HAP-1 (cell line): ENCODE measurements around the gene VWF.
A peak's percentile ranks its signal among the peaks of the same experiment; 100 is the strongest.

ENCODE experiments used
- DNase-seq, 2 experiments: peaks; one replicate each; pipeline ENCODE4 v3.0.0-alpha.2; 2016 to 2020; ENCODE audit warnings: low spot score in 2 of 2
- H3K27me3 ChIP-seq: fragments of 250-450 bp; sonication (Bioruptor Pico); 2 replicates; pipeline ENCODE4 v1.5.1; 2020; ENCODE audit warnings: low read depth, mild to moderate bottlenecking, moderate library complexity
- H3K36me3 ChIP-seq: fragments of 250-450 bp; sonication (Bioruptor Pico); replicated peaks from 2 replicates; pipeline ENCODE4 v1.5.1; 2020; ENCODE audit warnings: mild to moderate bottlenecking
- H3K4me1 ChIP-seq: fragments of 250-450 bp; sonication (Bioruptor Pico); 2 replicates; pipeline ENCODE4 v1.5.1; 2020; ENCODE audit warnings: mild to moderate bottlenecking
- H3K4me3 ChIP-seq: fragments of 250-450 bp; sonication (Bioruptor Pico); 2 replicates; pipeline ENCODE4 v1.5.1; 2020; ENCODE audit warnings: mild to moderate bottlenecking, moderate library complexity
- H3K9me3 ChIP-seq: fragments of 250-450 bp; sonication (Bioruptor Pico); 2 replicates; pipeline ENCODE4 v1.5.1; 2020; ENCODE audit warnings: mild to moderate bottlenecking, moderate library complexity
- in situ Hi-C: fragments of 300-500 bp; cut with MboI; formaldehyde crosslinking; loops from 3 replicates; pipeline ENCODE4 v1.14.3; 2020; ENCODE audit warnings: low sequenced_read_pairs, inconsistent platforms, mixed read lengths

The VWF gene

GRCh38 chr12:5969974-5970690 lies 154.3 kb downstream of the VWF start:
- in situ Hi-C loops = no loop called here
- no peak for DNase-seq
- Histone ChIP-seq H3K27me3 (no peaks in the 10 kb centered on the region), H3K4me1 (no peaks in the 10 kb centered on the region), H3K4me3 (no peak overlapping the region), H3K36me3 (no peaks in the 10 kb centered on the region), H3K9me3 (no peaks in the 10 kb centered on the region)

- Histone ChIP-seq H3K27me3 (no peaks in the 10 kb centered on the region; the same call in 1 of the 2 replicates), H3K36me3 (no peaks in the 10 kb centered on the region), H3K4me3 (no peak overlapping the region), H3K4me1 (no peaks in the 10 kb centered on the region), H3K9me3 (no peaks in the 10 kb centered on the region)
- no peak for DNase-seq
- in situ Hi-C loops = no loop called here
Measured at GRCh38 chr12:5969156-5969973, 155.1 kb downstream of the VWF start.

- in situ Hi-C loops = no loop called here
- Histone ChIP-seq H3K9me3 (no peaks in the 10 kb centered on the region), H3K27me3 (peaks cover 5% of the 10 kb centered on the region; the same call in 1 of the 2 replicates), H3K4me1 (no peaks in the 10 kb centered on the region), H3K4me3 (no peak overlapping the region), H3K36me3 (no peaks in the 10 kb centered on the region)
- DNase-seq = no peak
Measured at GRCh38 chr12:5967645-5968415, 156.6 kb downstream of the VWF start.

GRCh38 chr12:5966486-5967095 lies 157.9 kb downstream of the VWF start:
- H3K4me1 ChIP-seq = no peaks in the 10 kb centered on the region
- H3K27me3 ChIP-seq = peaks cover 5% of the 10 kb centered on the region; the same call in 1 of the 2 replicates
- H3K9me3 ChIP-seq = no peaks in the 10 kb centered on the region
- H3K36me3 ChIP-seq = no peaks in the 10 kb centered on the region
- no peak overlapping the region for H3K4me3 ChIP-seq
- no peak for DNase-seq
- in situ Hi-C loops = no loop called here

GRCh38 chr12:5965950-5966383 lies 158.5 kb downstream of the VWF start:
- Histone ChIP-seq H3K9me3 (no peaks in the 10 kb centered on the region), H3K4me1 (no peaks in the 10 kb centered on the region), H3K36me3 (no peaks in the 10 kb centered on the region), H3K4me3 (no peak overlapping the region), H3K27me3 (peaks cover 5% of the 10 kb centered on the region; the same call in 1 of the 2 replicates)
- DNase-seq = peak; percentile 25 to 76
- in situ Hi-C loops = no loop called here

GRCh38 chr12:5964913-5965900 lies 159.3 kb downstream of the VWF start:
- H3K4me3 ChIP-seq = no peak overlapping the region
- no peaks in the 10 kb centered on the region for H3K36me3 ChIP-seq
- in situ Hi-C loops = no loop called here
- no peaks in the 10 kb centered on the region for H3K4me1 ChIP-seq
- H3K27me3 ChIP-seq = peaks cover 5% of the 10 kb centered on the region; the same call in 1 of the 2 replicates
- no peak for DNase-seq
- H3K9me3 ChIP-seq = no peaks in the 10 kb centered on the region

GRCh38 chr12:5963515-5963914 lies 161.0 kb downstream of the VWF start:
- Histone ChIP-seq H3K27me3 (peaks cover 5% of the 10 kb centered on the region; the same call in 1 of the 2 replicates), H3K4me1 (no peaks in the 10 kb centered on the region), H3K9me3 (no peaks in the 10 kb centered on the region), H3K36me3 (no peaks in the 10 kb centered on the region), H3K4me3 (no peak overlapping the region)
- DNase-seq = no peak
- in situ Hi-C loops = no loop called here

GRCh38 chr12:5960783-5961182 lies 163.7 kb downstream of the VWF start:
- no peaks in the 10 kb centered on the region for H3K9me3 ChIP-seq
- peaks cover 5% of the 10 kb centered on the region; the same call in 1 of the 2 replicates for H3K27me3 ChIP-seq
- no peak overlapping the region for H3K4me3 ChIP-seq
- H3K4me1 ChIP-seq = no peaks in the 10 kb centered on the region
- in situ Hi-C loops = no loop called here
- DNase-seq = no peak
- H3K36me3 ChIP-seq = no peaks in the 10 kb centered on the region

GRCh38 chr12:5956987-5957386 lies 167.5 kb downstream of the VWF start:
- no peaks in the 10 kb centered on the region for H3K36me3 ChIP-seq
- DNase-seq = no peak
- no peaks in the 10 kb centered on the region for H3K9me3 ChIP-seq
- 0 out of 2 replicates have a peak, but pooled peaks cover 3% of the 10 kb centered on the region for H3K27me3 ChIP-seq
- in situ Hi-C loops = no loop called here
- no peaks in the 10 kb centered on the region for H3K4me1 ChIP-seq
- H3K4me3 ChIP-seq = no peak overlapping the region

GRCh38 chr12:5954661-5955060 lies 169.8 kb downstream of the VWF start:
- Histone ChIP-seq H3K9me3 (no peaks in the 10 kb centered on the region), H3K36me3 (no peaks in the 10 kb centered on the region), H3K4me3 (no peak overlapping the region), H3K4me1 (no peaks in the 10 kb centered on the region), H3K27me3 (0 out of 2 replicates have a peak, but pooled peaks cover 3% of the 10 kb centered on the region)
- DNase-seq = no peak
- in situ Hi-C loops = no loop called here

- H3K9me3 ChIP-seq = no peaks in the 10 kb centered on the region
- DNase-seq = no peak
- no peaks in the 10 kb centered on the region for H3K36me3 ChIP-seq
- no peak overlapping the region for H3K4me3 ChIP-seq
- H3K4me1 ChIP-seq = no peaks in the 10 kb centered on the region
- H3K27me3 ChIP-seq = 0 out of 2 replicates have a peak, but pooled peaks cover 3% of the 10 kb centered on the region
- in situ Hi-C loops = no loop called here
Measured at GRCh38 chr12:5953835-5954586, 170.5 kb downstream of the VWF start.

- 0 out of 2 replicates have a peak, but pooled peaks cover 3% of the 10 kb centered on the region for H3K27me3 ChIP-seq
Measured at GRCh38 chr12:5952031-5952430, 172.4 kb downstream of the VWF start.

More at GRCh38 chr12:5952031-5952430, 172.4 kb downstream of the VWF start:
- H3K36me3 ChIP-seq = no peaks in the 10 kb centered on the region
- H3K4me3 ChIP-seq = no peak overlapping the region
- in situ Hi-C loops = no loop called here
- no peaks in the 10 kb centered on the region for H3K9me3 ChIP-seq
- H3K4me1 ChIP-seq = no peaks in the 10 kb centered on the region
- DNase-seq = no peak
